MM.1S (cell line): ENCODE results near the gene TRAF3.

ENCODE experiments used
- DNase-seq: peaks from one replicate; pipeline ENCODE4 v3.0.0-alpha.2; 2015
- H2AFZ ChIP-seq: fragments of 300-600 bp; sonication (generic); 2 replicates; pipeline ENCODE4 v1.6.0; 2016; ENCODE audit warnings: antibody characterized with exemption, low read length
- H3F3A ChIP-seq: fragments of 300-600 bp; sonication (generic); 2 replicates; pipeline ENCODE4 v1.6.1; 2016; ENCODE audit warnings: mild to moderate bottlenecking, antibody characterized with exemption, low read length, moderate library complexity, mixed read lengths; ENCODE audit not compliant: insufficient read depth
- H3K27ac ChIP-seq: fragments of 300-600 bp; sonication (generic); 2 replicates; pipeline ENCODE4 v1.5.1; 2016; ENCODE audit warnings: mild to moderate bottlenecking, low read length
- H3K27me3 ChIP-seq: fragments of 300-600 bp; sonication (generic); replicated peaks from 2 replicates; pipeline ENCODE4 v1.6.0; 2016; ENCODE audit warnings: low read length; ENCODE audit not compliant: insufficient read depth
- H3K36me3 ChIP-seq: fragments of 300-600 bp; sonication (generic); replicated peaks from 2 replicates; pipeline ENCODE4 v1.6.1; 2016; ENCODE audit warnings: mild to moderate bottlenecking, low read length, mixed read lengths; ENCODE audit not compliant: insufficient read depth
- H3K4me1 ChIP-seq: fragments of 300-600 bp; sonication (generic); 2 replicates; pipeline ENCODE4 v1.6.1; 2016; ENCODE audit warnings: low read length, mixed read lengths
- H3K4me2 ChIP-seq: fragments of 300-600 bp; sonication (generic); 2 replicates; pipeline ENCODE4 v1.6.0; 2016; ENCODE audit warnings: low read depth, low read length
- H3K4me3 ChIP-seq: fragments of 300-600 bp; sonication (generic); 2 replicates; pipeline ENCODE4 v1.5.1; 2016; ENCODE audit warnings: low read length, mixed read lengths
- H3K79me2 ChIP-seq: fragments of 300-600 bp; sonication (generic); 2 replicates; pipeline ENCODE4 v1.6.1; 2016; ENCODE audit warnings: mixed run types, low read length, mixed read lengths
- H3K9ac ChIP-seq: fragments of 300-600 bp; sonication (generic); 2 replicates; pipeline ENCODE4 v1.6.1; 2016; ENCODE audit warnings: low read length, mixed read lengths
- H3K9me2 ChIP-seq: fragments of 300-600 bp; sonication (generic); replicated peaks from 2 replicates; pipeline ENCODE4 v1.6.1; 2016; ENCODE audit warnings: mild to moderate bottlenecking, low read length, mixed read lengths; ENCODE audit not compliant: insufficient read depth
- H3K9me3 ChIP-seq: fragments of 300-600 bp; sonication (generic); replicated peaks from 2 replicates; pipeline ENCODE4 v1.6.1; 2016; ENCODE audit warnings: mild to moderate bottlenecking, low read length, mixed read lengths; ENCODE audit not compliant: insufficient read depth
- H4K20me1 ChIP-seq: fragments of 300-600 bp; sonication (generic); 2 replicates; pipeline ENCODE4 v1.6.1; 2016; ENCODE audit warnings: mild to moderate bottlenecking, low read length, moderate library complexity, mixed read lengths; ENCODE audit not compliant: insufficient read depth
- EZH2 ChIP-seq: fragments of 300-600 bp; sonication (generic); optimal IDR thresholded peaks from 2 replicates; pipeline ENCODE3; 2017; ENCODE audit warnings: low read depth, mild to moderate bottlenecking, antibody characterized with exemption, low read length, mixed read lengths
- EZH2phosphoT487 ChIP-seq: fragments of 300-600 bp; sonication (generic); IDR thresholded peaks from 2 replicates; pipeline ENCODE4 v1.6.1; 2018; ENCODE audit warnings: antibody characterized with exemption, low read length
- TF ChIP-seq, protein P1 (sequence below): fragments of 300-600 bp; sonication (generic); IDR thresholded peaks from 2 replicates; pipeline ENCODE4 v1.5.1; 2016; ENCODE audit warnings: antibody characterized with exemption, low read length, mixed read lengths

The TRAF3 gene

DNA sequence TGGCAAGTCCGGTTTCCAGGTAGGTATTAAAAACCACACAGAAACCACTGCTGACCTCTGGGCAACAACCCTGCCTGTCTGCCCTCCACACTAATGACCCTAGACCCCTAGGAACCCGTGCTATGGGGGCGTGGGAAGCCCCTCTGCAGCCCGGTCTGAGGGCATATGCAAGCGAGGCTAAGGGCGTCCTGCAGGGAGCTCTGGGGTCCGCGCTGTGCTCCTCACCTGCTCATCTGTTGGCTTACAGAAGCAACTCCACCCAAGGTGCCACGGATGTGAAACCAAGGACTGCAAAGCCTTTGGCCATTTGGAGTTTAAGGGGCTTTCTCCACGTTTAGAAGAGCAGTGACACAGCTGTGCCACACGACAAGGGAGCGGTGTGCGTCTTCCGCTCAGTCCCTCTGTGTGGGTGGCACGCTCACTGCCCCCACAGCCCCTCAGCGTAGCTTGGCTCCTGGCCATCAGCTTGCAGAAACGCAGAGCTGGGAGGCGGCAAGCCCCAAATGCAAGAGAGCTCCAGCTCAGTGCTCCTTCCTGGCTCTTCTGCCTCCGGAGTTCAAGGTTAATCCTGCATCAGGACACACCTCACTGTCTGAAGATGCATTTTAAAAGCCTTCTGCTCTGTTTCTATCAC, 163.6 kb downstream of the TRAF3 start:
- Histone ChIP-seq H3K4me3 (no peak overlapping the region), H3K4me2 (no peak overlapping the region), H3F3A (no peaks in the 10 kb centered on the region), H3K79me2 (no peaks in the 10 kb centered on the region), H3K9ac (no peak overlapping the region), H3K27me3 (no peaks in the 10 kb centered on the region), H3K36me3 (no peaks in the 10 kb centered on the region), H3K9me2 (no peaks in the 10 kb centered on the region), H2AFZ (no peak overlapping the region), H3K4me1 (no peaks in the 10 kb centered on the region), H3K27ac (no peak overlapping the region), H4K20me1 (no peaks in the 10 kb centered on the region), H3K9me3 (no peaks in the 10 kb centered on the region)
- no peak for DNase-seq
- TF ChIP-seq EZH2phosphoT487 (no peak), EZH2 (no peak)
- TF ChIP-seq, protein P1, sequence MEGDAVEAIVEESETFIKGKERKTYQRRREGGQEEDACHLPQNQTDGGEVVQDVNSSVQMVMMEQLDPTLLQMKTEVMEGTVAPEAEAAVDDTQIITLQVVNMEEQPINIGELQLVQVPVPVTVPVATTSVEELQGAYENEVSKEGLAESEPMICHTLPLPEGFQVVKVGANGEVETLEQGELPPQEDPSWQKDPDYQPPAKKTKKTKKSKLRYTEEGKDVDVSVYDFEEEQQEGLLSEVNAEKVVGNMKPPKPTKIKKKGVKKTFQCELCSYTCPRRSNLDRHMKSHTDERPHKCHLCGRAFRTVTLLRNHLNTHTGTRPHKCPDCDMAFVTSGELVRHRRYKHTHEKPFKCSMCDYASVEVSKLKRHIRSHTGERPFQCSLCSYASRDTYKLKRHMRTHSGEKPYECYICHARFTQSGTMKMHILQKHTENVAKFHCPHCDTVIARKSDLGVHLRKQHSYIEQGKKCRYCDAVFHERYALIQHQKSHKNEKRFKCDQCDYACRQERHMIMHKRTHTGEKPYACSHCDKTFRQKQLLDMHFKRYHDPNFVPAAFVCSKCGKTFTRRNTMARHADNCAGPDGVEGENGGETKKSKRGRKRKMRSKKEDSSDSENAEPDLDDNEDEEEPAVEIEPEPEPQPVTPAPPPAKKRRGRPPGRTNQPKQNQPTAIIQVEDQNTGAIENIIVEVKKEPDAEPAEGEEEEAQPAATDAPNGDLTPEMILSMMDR = no peak

GRCh38 chr14:102941419-102942011, 164.3 kb downstream of the TRAF3 start:
- Histone ChIP-seq H3K4me3 (no peak overlapping the region), H3K9me2 (no peaks in the 10 kb centered on the region), H3K79me2 (no peaks in the 10 kb centered on the region), H3K9ac (no peak overlapping the region), H3K4me2 (no peak overlapping the region), H3F3A (no peaks in the 10 kb centered on the region), H3K9me3 (no peaks in the 10 kb centered on the region), H3K27me3 (no peaks in the 10 kb centered on the region), H3K27ac (no peak overlapping the region), H4K20me1 (no peaks in the 10 kb centered on the region), H3K4me1 (no peaks in the 10 kb centered on the region), H2AFZ (no peak overlapping the region), H3K36me3 (no peaks in the 10 kb centered on the region)
- DNase-seq = no peak
- TF ChIP-seq EZH2phosphoT487 = no peak
- TF ChIP-seq, protein P1 = no peak
- TF ChIP-seq EZH2 = no peak

GRCh38 chr14:102942069-102942468, 164.8 kb downstream of the TRAF3 start:
- no peak overlapping the region for H3K4me2 ChIP-seq
- TF ChIP-seq, protein P1 = no peak
- no peak for TF ChIP-seq EZH2phosphoT487
- no peak for TF ChIP-seq EZH2
- no peaks in the 10 kb centered on the region for H3K4me1 ChIP-seq
- no peak for DNase-seq
- H3K36me3 ChIP-seq = no peaks in the 10 kb centered on the region
- H3K4me3 ChIP-seq = no peak overlapping the region
- H3K79me2 ChIP-seq = no peaks in the 10 kb centered on the region
- H3K9me2 ChIP-seq = no peaks in the 10 kb centered on the region
- no peaks in the 10 kb centered on the region for H3K9me3 ChIP-seq
- no peak overlapping the region for H2AFZ ChIP-seq
- H3K27me3 ChIP-seq = no peaks in the 10 kb centered on the region
- H3K27ac ChIP-seq = no peak overlapping the region
- H3K9ac ChIP-seq = no peak overlapping the region
- H3F3A ChIP-seq = no peaks in the 10 kb centered on the region
- H4K20me1 ChIP-seq = no peaks in the 10 kb centered on the region
